Stimulated activated naive CD8-positive, alpha-beta T cell treated with anti-CD3 and anti-CD28 coated beads, Interleukin-15, amount 100 ng/mL, for 72 hours (primary cell): ENCODE data around the gene ZBTB5.

ENCODE experiments used
- ATAC-seq: fragments of 150-1000 bp; cut with Tn5 transposase; 2 replicates; pipeline ENCODE4 v1.10.0; 2021; ENCODE audit warnings: mild to moderate bottlenecking, moderate library complexity
- DNase-seq, 2 donors: peaks; one replicate each; pipeline ENCODE4 v3.0.0; 2021 to 2022
- H3K27ac Mint-ChIP-seq, 2 donors: one replicate each; pipeline ENCODE4 v1.8.0; 2022; ENCODE audit warnings: mild to moderate bottlenecking in 2 of 2, mixed read lengths in 2 of 2, moderate library complexity in 2 of 2
- H3K27me3 Mint-ChIP-seq: one replicate; pipeline ENCODE4 v1.8.0; 2022; ENCODE audit warnings: mixed read lengths
- H3K4me1 Mint-ChIP-seq: one replicate; pipeline ENCODE4 v1.8.0; 2022; ENCODE audit warnings: mild to moderate bottlenecking, mixed read lengths
- H3K4me3 Mint-ChIP-seq, 2 donors: one replicate each; pipeline ENCODE4 v1.8.0; 2022; ENCODE audit warnings: mild to moderate bottlenecking in 2 of 2, mixed read lengths in 2 of 2, moderate library complexity in 1 of 2
- H3K9me3 Mint-ChIP-seq, 2 donors: one replicate each; pipeline ENCODE4 v1.8.0; 2022; ENCODE audit warnings: mixed read lengths in 2 of 2

ZBTB5 gene

GRCh38 chr9:37424686-37425297 lies 40.5 kb downstream of the ZBTB5 start:
- ATAC-seq = no peak
- H3K27me3 Mint-ChIP-seq = no peaks in the 10 kb centered on the region
- no peaks in the 10 kb centered on the region for H3K9me3 Mint-ChIP-seq
- H3K27ac Mint-ChIP-seq = peak overlapping the region in 1 of 2 donors; percentile 44
- H3K4me3 Mint-ChIP-seq = no peak overlapping the region
- DNase-seq = no peak
- H3K4me1 Mint-ChIP-seq = peaks cover 47% of the 10 kb centered on the region

DNA sequence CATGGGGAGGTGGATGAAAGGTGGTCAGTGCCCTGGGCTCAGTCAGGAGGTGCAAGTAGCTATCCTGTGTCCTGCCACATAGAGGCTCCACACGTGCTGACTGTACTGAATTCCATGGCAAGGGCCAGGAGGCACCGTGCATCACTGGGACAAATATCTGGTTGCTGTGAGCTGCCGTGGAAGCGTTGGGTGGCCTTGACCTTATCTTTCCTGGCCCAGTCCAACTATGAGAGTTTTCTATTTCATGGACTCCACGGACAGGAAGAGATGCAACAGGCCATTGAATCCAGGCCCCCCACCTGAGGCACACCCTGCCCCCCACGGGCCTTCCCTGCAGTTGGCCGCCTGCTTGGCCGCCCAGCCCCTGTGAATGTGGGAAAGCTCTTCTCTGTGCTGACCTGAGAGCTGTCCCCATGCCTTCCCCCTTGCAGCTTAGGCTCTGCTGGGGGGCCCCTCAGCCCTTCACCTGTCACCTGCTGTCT lies 41.0 kb downstream of the ZBTB5 start:
- H3K27ac Mint-ChIP-seq = no peak overlapping the region
- peak overlapping the region in 1 of 2 donors; percentile 92 for H3K4me3 Mint-ChIP-seq
- ATAC-seq (no peak), DNase-seq (no peak)
- no peaks in the 10 kb centered on the region for H3K9me3 Mint-ChIP-seq
- H3K4me1 Mint-ChIP-seq = peaks cover 47% of the 10 kb centered on the region
- H3K27me3 Mint-ChIP-seq = no peaks in the 10 kb centered on the region

GRCh38 chr9:37423508-37423907 lies 41.7 kb downstream of the ZBTB5 start:
- no peaks in the 10 kb centered on the region for H3K27me3 Mint-ChIP-seq
- H3K9me3 Mint-ChIP-seq = no peaks in the 10 kb centered on the region
- H3K27ac Mint-ChIP-seq = peak overlapping the region; percentile 95 to 99
- DNase-seq (no peak), ATAC-seq (no peak)
- H3K4me1 Mint-ChIP-seq = peaks cover 47% of the 10 kb centered on the region
- H3K4me3 Mint-ChIP-seq = peak overlapping the region; percentile 86 to 92

- Mint-ChIP-seq H3K4me1 (peaks cover 47% of the 10 kb centered on the region), H3K4me3 (peak within 1 kb of the TSS; percentile 86 to 92), H3K9me3 (no peaks in the 10 kb centered on the region), H3K27me3 (no peaks in the 10 kb centered on the region), H3K27ac (peak within 1 kb of the TSS; percentile 95 to 99)
- DNase-seq = peak; percentile 87 to 90
- ATAC-seq = peak; percentile 98
These were observed 42.8 kb downstream of the ZBTB5 start, which contains the start of gene GRHPR for GRCh38 chr9:37422289-37423104. TSS of gene GRHPR (plus strand) at chr9:37422696. CDS start at chr9:37422751, 55 bp downstream.

DNA sequence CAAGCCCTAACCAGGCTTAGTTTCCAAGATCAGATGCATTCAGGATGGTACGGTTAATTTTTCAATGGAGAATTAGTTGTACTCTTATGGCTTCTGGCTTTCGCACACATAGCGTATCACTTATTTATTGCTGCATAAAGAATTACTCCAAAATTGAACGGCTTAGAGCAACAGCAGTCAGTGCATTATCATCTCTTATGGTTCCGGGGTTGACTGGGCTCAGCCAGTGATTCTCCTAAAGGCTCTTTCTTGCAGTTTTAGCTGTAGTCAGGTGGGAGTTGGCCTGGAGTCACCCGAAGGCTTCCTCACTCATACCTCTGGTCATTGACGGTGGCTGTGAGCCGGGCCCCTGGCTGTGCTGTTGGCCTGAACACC lies 43.3 kb downstream of the ZBTB5 start:
- no peak for DNase-seq
- peak overlapping the region; percentile 86 to 92 for H3K4me3 Mint-ChIP-seq
- H3K27me3 Mint-ChIP-seq = no peaks in the 10 kb centered on the region
- ATAC-seq = no peak
- peak overlapping the region; percentile 95 to 99 for H3K27ac Mint-ChIP-seq
- no peaks in the 10 kb centered on the region for H3K9me3 Mint-ChIP-seq
- peaks cover 46% of the 10 kb centered on the region for H3K4me1 Mint-ChIP-seq

DNA sequence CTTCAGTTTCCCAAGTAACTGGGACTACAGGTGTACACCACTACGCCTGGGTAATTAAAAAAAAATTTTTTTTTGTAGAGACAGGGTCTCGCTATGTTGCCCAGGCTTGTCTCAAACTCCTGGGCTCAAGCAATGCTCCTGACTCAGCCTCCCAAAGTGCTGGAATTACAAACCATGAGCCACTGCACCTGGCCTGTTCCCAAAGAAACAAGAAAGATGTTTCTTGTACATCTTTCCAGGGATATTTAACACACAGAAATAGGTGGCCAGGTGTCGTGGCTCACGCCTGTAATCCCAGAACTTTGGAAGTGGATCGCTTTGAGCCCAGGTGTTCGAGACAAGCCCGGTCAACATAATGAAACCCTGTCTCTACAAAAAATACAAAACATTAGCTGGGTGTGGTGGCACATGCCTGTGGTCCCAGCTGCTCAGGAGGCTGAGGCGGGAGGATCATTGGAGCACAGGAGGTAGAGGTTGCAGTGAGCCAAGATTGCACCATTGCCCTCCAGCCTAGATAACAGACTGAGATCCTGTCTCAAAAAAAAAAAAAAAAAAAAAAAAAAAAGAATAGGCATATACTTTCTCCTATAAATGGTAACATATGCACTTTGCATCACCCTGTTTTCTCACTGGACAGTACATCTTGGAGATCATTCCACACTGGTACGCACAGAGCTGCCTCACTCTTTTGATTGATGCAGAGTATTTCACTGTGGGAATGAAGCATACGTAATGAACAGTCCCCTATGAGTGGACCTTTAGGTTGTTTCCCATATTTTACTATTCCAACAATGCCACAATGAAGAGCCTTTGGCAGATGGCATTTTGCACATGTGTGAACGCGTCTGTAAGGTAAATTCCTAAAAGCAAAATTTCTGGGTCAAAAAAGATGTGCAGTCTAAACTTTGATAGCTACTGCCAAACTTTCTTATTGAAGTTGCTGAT lies 44.7 kb downstream of the ZBTB5 start:
- H3K4me3 Mint-ChIP-seq = no peak overlapping the region
- DNase-seq = no peak
- no peak for ATAC-seq

GRCh38 chr9:37419204-37419603 lies 46.0 kb downstream of the ZBTB5 start:
- DNase-seq = no peak
- Mint-ChIP-seq H3K9me3 (no peaks in the 10 kb centered on the region), H3K27me3 (peaks cover 13% of the 10 kb centered on the region), H3K27ac (no peak overlapping the region), H3K4me3 (no peak overlapping the region), H3K4me1 (peaks cover 28% of the 10 kb centered on the region)
- no peak for ATAC-seq

More for the DNA sequence above, 44.7 kb downstream of the ZBTB5 start:
- Mint-ChIP-seq H3K4me1 (peaks cover 33% of the 10 kb centered on the region), H3K9me3 (no peaks in the 10 kb centered on the region), H3K27me3 (peaks cover 2% of the 10 kb centered on the region), H3K27ac (peak overlapping the region in 1 of 2 donors; percentile 19)

DNA sequence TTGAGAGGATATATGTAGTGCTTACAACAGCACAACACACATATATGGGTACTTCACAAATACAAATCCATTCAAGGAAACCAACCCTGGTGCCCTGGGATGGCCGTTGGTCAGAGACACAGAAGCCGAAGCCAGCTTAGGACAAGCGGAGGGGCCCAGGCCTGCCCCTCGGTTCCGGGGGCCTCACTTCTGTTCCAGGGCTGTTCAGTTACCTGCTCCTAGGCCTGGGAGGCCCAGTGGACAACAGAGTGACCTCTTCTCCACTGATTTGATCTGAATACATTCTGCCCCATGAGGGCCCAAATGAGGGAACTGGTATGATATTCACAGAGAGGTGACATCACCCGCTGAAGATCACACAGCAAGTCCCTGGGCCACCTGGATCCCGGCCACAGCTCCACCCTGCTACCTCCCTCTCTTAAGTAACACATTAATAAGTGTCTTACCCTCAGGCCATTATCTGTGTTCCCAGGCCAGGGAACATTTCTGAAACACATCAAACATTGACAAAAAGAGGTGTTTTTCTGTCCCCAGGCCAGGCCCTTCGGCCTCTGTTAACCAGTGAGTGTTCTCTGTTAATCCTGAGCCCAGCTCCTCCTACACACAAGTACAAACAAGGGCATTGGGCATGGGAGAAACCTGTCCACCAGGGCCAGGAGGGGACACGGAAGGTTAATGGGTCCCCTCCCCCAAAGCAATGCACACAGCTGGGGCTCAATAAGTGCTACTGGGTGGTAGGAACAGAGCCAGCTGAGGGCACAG lies 47.2 kb downstream of the ZBTB5 start:
- ATAC-seq (no peak), DNase-seq (no peak)
- Mint-ChIP-seq H3K27ac (no peak overlapping the region), H3K9me3 (no peaks in the 10 kb centered on the region), H3K4me3 (no peak overlapping the region), H3K27me3 (peaks cover 13% of the 10 kb centered on the region), H3K4me1 (peaks cover 17% of the 10 kb centered on the region)

- ATAC-seq (no peak), DNase-seq (no peak)
- H3K9me3 Mint-ChIP-seq = no peaks in the 10 kb centered on the region
- peaks cover 16% of the 10 kb centered on the region for H3K4me1 Mint-ChIP-seq
- H3K27me3 Mint-ChIP-seq = peaks cover 13% of the 10 kb centered on the region
- no peak overlapping the region for H3K27ac Mint-ChIP-seq
- no peak overlapping the region for H3K4me3 Mint-ChIP-seq
These were observed 47.9 kb downstream of the ZBTB5 start for GRCh38 chr9:37417252-37417803.

DNA sequence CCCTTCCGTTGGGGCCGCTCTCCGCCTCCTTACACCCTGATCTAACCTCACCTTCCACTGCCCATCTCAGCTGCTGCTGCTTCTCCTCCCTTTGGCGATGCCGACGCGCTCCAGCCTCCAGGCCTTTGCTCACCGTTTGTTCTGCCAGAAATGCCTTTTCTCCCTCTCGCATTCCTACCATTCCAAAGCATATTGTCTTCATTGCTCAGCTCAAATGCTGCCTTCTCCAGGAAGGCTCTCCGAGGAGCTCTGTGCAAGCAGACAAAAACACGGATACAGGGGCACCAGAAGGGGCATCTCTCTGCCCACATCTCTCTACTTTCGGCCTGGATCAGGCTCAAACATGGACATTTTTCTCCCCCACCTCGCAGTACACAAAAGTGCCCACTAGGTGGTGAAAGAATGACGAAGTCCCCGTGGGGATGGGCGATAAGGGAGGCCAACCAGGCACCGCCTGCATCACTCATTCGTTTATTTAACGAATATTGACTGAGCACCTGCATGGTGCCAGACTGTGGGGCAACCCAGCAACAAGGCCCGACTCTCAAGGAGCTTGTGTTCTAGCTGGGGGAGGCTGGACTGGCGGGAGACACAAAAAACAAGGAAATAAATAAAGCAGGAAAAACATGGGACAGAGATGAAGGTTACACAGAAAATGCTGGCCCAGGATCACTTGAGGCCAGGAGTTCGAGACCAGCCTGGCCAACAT lies 50.1 kb downstream of the ZBTB5 start:
- Mint-ChIP-seq H3K4me3 (peak overlapping the region; percentile 60 to 63), H3K4me1 (peaks cover 18% of the 10 kb centered on the region)

GRCh38 chr9:37414503-37414943 lies 50.7 kb downstream of the ZBTB5 start:
- no peak overlapping the region for H3K27ac Mint-ChIP-seq
- DNase-seq = no peak
- no peaks in the 10 kb centered on the region for H3K9me3 Mint-ChIP-seq
- peaks cover 13% of the 10 kb centered on the region for H3K27me3 Mint-ChIP-seq
- no peak for ATAC-seq
- peaks cover 20% of the 10 kb centered on the region for H3K4me1 Mint-ChIP-seq
- no peak overlapping the region for H3K4me3 Mint-ChIP-seq

More for the DNA sequence above, 50.1 kb downstream of the ZBTB5 start:
- H3K27me3 Mint-ChIP-seq = peaks cover 13% of the 10 kb centered on the region
- H3K9me3 Mint-ChIP-seq = no peaks in the 10 kb centered on the region
- peak overlapping the region in 1 of 2 donors; percentile 4 for H3K27ac Mint-ChIP-seq
- peak; percentile 78 to 84 for DNase-seq
- ATAC-seq = peak; percentile 90

- DNase-seq = no peak
- peaks cover 26% of the 10 kb centered on the region for H3K4me1 Mint-ChIP-seq
- H3K27ac Mint-ChIP-seq = no peak overlapping the region
- no peaks in the 10 kb centered on the region for H3K9me3 Mint-ChIP-seq
- peaks cover 13% of the 10 kb centered on the region for H3K27me3 Mint-ChIP-seq
- no peak overlapping the region for H3K4me3 Mint-ChIP-seq
- no peak for ATAC-seq
These were observed 51.9 kb downstream of the ZBTB5 start for GRCh38 chr9:37413311-37413710.

- Mint-ChIP-seq H3K4me1 (peaks cover 26% of the 10 kb centered on the region), H3K4me3 (no peak overlapping the region), H3K27ac (no peak overlapping the region), H3K27me3 (peaks cover 13% of the 10 kb centered on the region), H3K9me3 (no peaks in the 10 kb centered on the region)
- ATAC-seq (no peak), DNase-seq (no peak)
These were observed 52.7 kb downstream of the ZBTB5 start for GRCh38 chr9:37412431-37413151.
